Measurements from ENCODE around the gene GBA2.

The GBA2 gene

GRCh38 chr9:35737143-35737542 lies 11.9 kb downstream of the GBA2 start:
- no peak for DNase-seq

- DNase-seq: peak; percentile 92
These were observed 12.8 kb downstream of the GBA2 start for GRCh38 chr9:35736201-35736633.

GRCh38 chr9:35734096-35734495 lies 14.9 kb downstream of the GBA2 start:
- DNase-seq: no peak

GRCh38 chr9:35732800-35733541 lies 16.1 kb downstream of the GBA2 start:
- DNase-seq: peak; percentile 62

GRCh38 chr9:35732185-35732799 lies 16.7 kb downstream of the GBA2 start, which contains the start of the genes CREB3 and TLN1:
CREB3 (plus strand) TSS chr9:35732666; CDS start chr9:35732773, 107 bp downstream.
TLN1 (minus strand) TSS chr9:35732195; CDS start chr9:35725694, 6,501 bp downstream.
- peak; percentile 99 for DNase-seq

GRCh38 chr9:35731415-35732184 lies 17.4 kb downstream of the GBA2 start:
- peak; percentile 63 for DNase-seq

- no peak for DNase-seq
These were observed 18.6 kb downstream of the GBA2 start for GRCh38 chr9:35730486-35730854.

- DNase-seq: peak; percentile 85
These were observed 19.1 kb downstream of the GBA2 start for GRCh38 chr9:35729700-35730485.

- DNase-seq: no peak
These were observed 19.9 kb downstream of the GBA2 start for GRCh38 chr9:35729101-35729500.

- peak; percentile 92 for DNase-seq
These were observed 20.7 kb downstream of the GBA2 start for GRCh38 chr9:35728041-35728971.

GRCh38 chr9:35727676-35728040 lies 21.4 kb downstream of the GBA2 start:
- DNase-seq: peak; percentile 87

- peak; percentile 93 for DNase-seq
These were observed 22.1 kb downstream of the GBA2 start for GRCh38 chr9:35726931-35727330.

- peak; percentile 33 for DNase-seq
These were observed 23.7 kb downstream of the GBA2 start for GRCh38 chr9:35725362-35725761.

- DNase-seq: no peak
These were observed 25.1 kb downstream of the GBA2 start for GRCh38 chr9:35723908-35724307.

GRCh38 chr9:35723426-35723825 lies 25.6 kb downstream of the GBA2 start:
- DNase-seq: no peak

GRCh38 chr9:35719546-35719945 lies 29.5 kb downstream of the GBA2 start:
- no peak for DNase-seq

- no peak for DNase-seq
These were observed 30.1 kb downstream of the GBA2 start for GRCh38 chr9:35718721-35719511.

GRCh38 chr9:35717132-35717870 lies 31.7 kb downstream of the GBA2 start:
- DNase-seq: no peak

- DNase-seq: no peak
These were observed 32.8 kb downstream of the GBA2 start for GRCh38 chr9:35716230-35716629.

All from hematopoietic multipotent progenitor cell treated with erythropoietin and hydrocortisone succinate and interleukin-3 and kit ligand, for 4 days (in vitro differentiated cells).